ENCODE results near the gene RAD51B.

GRCh38 chr14:68316078-68316868 lies 496.7 kb downstream of the RAD51B start:
- TF ChIP-seq CTCF (IDR thresholded peaks at IDR 0.05 in 2 of 3, conservative IDR thresholded peaks at IDR 0.05 in 1 of 3; ENCODE audit: insufficient read depth in 2 of 3, low read depth in 1 of 3, low read length in 3 of 3) = no peak
- TF ChIP-seq, protein P1, sequence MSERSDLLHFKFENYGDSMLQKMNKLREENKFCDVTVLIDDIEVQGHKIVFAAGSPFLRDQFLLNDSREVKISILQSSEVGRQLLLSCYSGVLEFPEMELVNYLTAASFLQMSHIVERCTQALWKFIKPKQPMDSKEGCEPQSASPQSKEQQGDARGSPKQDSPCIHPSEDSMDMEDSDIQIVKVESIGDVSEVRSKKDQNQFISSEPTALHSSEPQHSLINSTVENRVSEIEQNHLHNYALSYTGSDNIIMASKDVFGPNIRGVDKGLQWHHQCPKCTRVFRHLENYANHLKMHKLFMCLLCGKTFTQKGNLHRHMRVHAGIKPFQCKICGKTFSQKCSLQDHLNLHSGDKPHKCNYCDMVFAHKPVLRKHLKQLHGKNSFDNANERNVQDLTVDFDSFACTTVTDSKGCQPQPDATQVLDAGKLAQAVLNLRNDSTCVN (CRISPR knock-in tag; IDR thresholded peaks at IDR 0.05) = no peak
- TF ChIP-seq BCL6 (CRISPR knock-in tag; IDR thresholded peaks at IDR 0.05) = no peak
- TF ChIP-seq POLR2H (tag; IDR thresholded peaks at IDR 0.05; ENCODE audit: low read depth) = no peak
- TF ChIP-seq FOXP1 (CRISPR knock-in tag; IDR thresholded peaks at IDR 0.05) = no peak
- no peak for TF ChIP-seq REST (IDR thresholded peaks at IDR 0.05; ENCODE audit: borderline replicate concordance)
- no peak for TF ChIP-seq REST (CRISPR knock-in tag; IDR thresholded peaks at IDR 0.05; ENCODE audit: low read depth)
- TF ChIP-seq POLR2G (IDR thresholded peaks at IDR 0.05; ENCODE audit: low read depth, low read length) = no peak
- TF ChIP-seq STAT5B (CRISPR knock-in tag; IDR thresholded peaks at IDR 0.05) = no peak
- no peak for TF ChIP-seq ZNF274 (IDR thresholded peaks at IDR 0.05; ENCODE audit: borderline replicate concordance, low read depth, low read length)

Data from K562 (cell line).